ENCODE data around the gene AHI1. TPM values are rescaled to one million over a fixed set of nuclear protein-coding genes. Genes with fewer than 3 reads are reported as not detected.
"Not testable (repeated sequence)": the region's sequence is repeated elsewhere in the genome, so short reads cannot be mapped to it uniquely, and the experiment has no call there.

AHI1 gene
- polyA plus RNA-seq, 1 donor: 26.5 TPM

GRCh38 chr6:135256866-135257265 is 240.7 kb downstream of the AHI1 start:
- Histone ChIP-seq H3K36me3 (ENCODE audit: control insufficient read depth, insufficient read depth, low read length) (no peaks in the 10 kb centered on the region), H3K4me1 (ENCODE audit: control insufficient read depth, insufficient read depth, low read length) (peaks cover 9% of the 10 kb centered on the region), H3K27me3 (ENCODE audit: control insufficient read depth, insufficient read depth, low read length) (no peaks in the 10 kb centered on the region), H3K27ac (ENCODE audit: low read length) (no peak overlapping the region), H3K4me3 (ENCODE audit: low read length) (no peak overlapping the region), H3K9me3 (ENCODE audit: control insufficient read depth, low read depth, low read length) (no peaks in the 10 kb centered on the region)
- no CpG with 5 or more reads among the region's 4 CpGs for WGBS (ENCODE audit: insufficient coverage, low lambda C conversion rate)
- DNase-seq: no peak

- no peak overlapping the region for H3K27ac ChIP-seq (ENCODE audit: low read length)
- H3K27me3 ChIP-seq (ENCODE audit: control insufficient read depth, insufficient read depth, low read length): no peaks in the 10 kb centered on the region
- no peaks in the 10 kb centered on the region for H3K36me3 ChIP-seq (ENCODE audit: control insufficient read depth, insufficient read depth, low read length)
- no CpG with 5 or more reads among the region's 1 CpG for WGBS (ENCODE audit: insufficient coverage, low lambda C conversion rate)
- H3K4me3 ChIP-seq (ENCODE audit: low read length): no peak overlapping the region
- DNase-seq: no peak
- H3K4me1 ChIP-seq (ENCODE audit: control insufficient read depth, insufficient read depth, low read length): peaks cover 20% of the 10 kb centered on the region
- no peaks in the 10 kb centered on the region for H3K9me3 ChIP-seq (ENCODE audit: control insufficient read depth, low read depth, low read length)
Measured at GRCh38 chr6:135254471-135254870, 243.1 kb downstream of the AHI1 start.

- peaks cover 20% of the 10 kb centered on the region for H3K4me1 ChIP-seq (ENCODE audit: control insufficient read depth, insufficient read depth, low read length)
- H3K4me3 ChIP-seq (ENCODE audit: low read length): no peak overlapping the region
- H3K36me3 ChIP-seq (ENCODE audit: control insufficient read depth, insufficient read depth, low read length): no peaks in the 10 kb centered on the region
- DNase-seq: peak in 1 of 2 donors; percentile 63
- H3K9me3 ChIP-seq (ENCODE audit: control insufficient read depth, low read depth, low read length): no peaks in the 10 kb centered on the region
- peak overlapping the region; percentile 24 for H3K27ac ChIP-seq (ENCODE audit: low read length)
- no CpG with 5 or more reads among the region's 13 CpGs for WGBS (ENCODE audit: insufficient coverage, low lambda C conversion rate)
- H3K27me3 ChIP-seq (ENCODE audit: control insufficient read depth, insufficient read depth, low read length): no peaks in the 10 kb centered on the region
Measured at GRCh38 chr6:135251498-135252441, 245.8 kb downstream of the AHI1 start.

GRCh38 chr6:135250751-135251497 is 246.6 kb downstream of the AHI1 start:
- peak in 1 of 2 donors; percentile 30 for DNase-seq
- H3K36me3 ChIP-seq (ENCODE audit: control insufficient read depth, insufficient read depth, low read length): no peaks in the 10 kb centered on the region

GRCh38 chr6:135250234-135250633 is 247.3 kb downstream of the AHI1 start:
- Histone ChIP-seq H3K27ac (ENCODE audit: low read length) (no peak overlapping the region), H3K4me3 (ENCODE audit: low read length) (no peak overlapping the region), H3K9me3 (ENCODE audit: control insufficient read depth, low read depth, low read length) (no peaks in the 10 kb centered on the region), H3K27me3 (ENCODE audit: control insufficient read depth, insufficient read depth, low read length) (no peaks in the 10 kb centered on the region), H3K4me1 (ENCODE audit: control insufficient read depth, insufficient read depth, low read length) (peaks cover 20% of the 10 kb centered on the region), H3K36me3 (ENCODE audit: control insufficient read depth, insufficient read depth, low read length) (no peaks in the 10 kb centered on the region)
- WGBS (ENCODE audit: insufficient coverage, low lambda C conversion rate): 67% methylated on average over 2 of the region's 9 CpGs
- no peak for DNase-seq

More at GRCh38 chr6:135250751-135251497, 246.6 kb downstream of the AHI1 start:
- no CpG with 5 or more reads among the region's 9 CpGs for WGBS (ENCODE audit: insufficient coverage, low lambda C conversion rate)
- Histone ChIP-seq H3K4me1 (ENCODE audit: control insufficient read depth, insufficient read depth, low read length) (peaks cover 20% of the 10 kb centered on the region), H3K4me3 (ENCODE audit: low read length) (no peak overlapping the region), H3K27me3 (ENCODE audit: control insufficient read depth, insufficient read depth, low read length) (no peaks in the 10 kb centered on the region), H3K9me3 (ENCODE audit: control insufficient read depth, low read depth, low read length) (no peaks in the 10 kb centered on the region), H3K27ac (ENCODE audit: low read length) (peak overlapping the region; percentile 24)

GRCh38 chr6:135246412-135247012 is 251.0 kb downstream of the AHI1 start:
- 50% methylated on average over 2 of the region's 8 CpGs for WGBS (ENCODE audit: insufficient coverage, low lambda C conversion rate)
- H3K27ac ChIP-seq (ENCODE audit: low read length); H3K9me3 ChIP-seq (ENCODE audit: control insufficient read depth, low read depth, low read length); H3K36me3 ChIP-seq (ENCODE audit: control insufficient read depth, insufficient read depth, low read length); DNase-seq; H3K4me3 ChIP-seq (ENCODE audit: low read length); H3K27me3 ChIP-seq (ENCODE audit: control insufficient read depth, insufficient read depth, low read length): not testable (repeated sequence)
- peaks cover 10% of the 10 kb centered on the region for H3K4me1 ChIP-seq (ENCODE audit: control insufficient read depth, insufficient read depth, low read length)

- no peak overlapping the region for H3K27ac ChIP-seq (ENCODE audit: low read length)
- H3K4me1 ChIP-seq (ENCODE audit: control insufficient read depth, insufficient read depth, low read length): no peaks in the 10 kb centered on the region
- no peaks in the 10 kb centered on the region for H3K9me3 ChIP-seq (ENCODE audit: control insufficient read depth, low read depth, low read length)
- no peaks in the 10 kb centered on the region for H3K36me3 ChIP-seq (ENCODE audit: control insufficient read depth, insufficient read depth, low read length)
- H3K27me3 ChIP-seq (ENCODE audit: control insufficient read depth, insufficient read depth, low read length): no peaks in the 10 kb centered on the region
- H3K4me3 ChIP-seq (ENCODE audit: low read length): no peak overlapping the region
- DNase-seq: no peak
- WGBS (ENCODE audit: insufficient coverage, low lambda C conversion rate): no CpG with 5 or more reads among the region's 6 CpGs
Measured at GRCh38 chr6:135244805-135245204, 252.7 kb downstream of the AHI1 start.

- Histone ChIP-seq H3K4me3 (ENCODE audit: low read length) (no peak overlapping the region), H3K9me3 (ENCODE audit: control insufficient read depth, low read depth, low read length) (no peaks in the 10 kb centered on the region), H3K27ac (ENCODE audit: low read length) (no peak overlapping the region), H3K4me1 (ENCODE audit: control insufficient read depth, insufficient read depth, low read length) (no peaks in the 10 kb centered on the region), H3K27me3 (ENCODE audit: control insufficient read depth, insufficient read depth, low read length) (no peaks in the 10 kb centered on the region), H3K36me3 (ENCODE audit: control insufficient read depth, insufficient read depth, low read length) (no peaks in the 10 kb centered on the region)
- DNase-seq: no peak
- no CpG with 5 or more reads among the region's 7 CpGs for WGBS (ENCODE audit: insufficient coverage, low lambda C conversion rate)
Measured at GRCh38 chr6:135243871-135244796, 253.4 kb downstream of the AHI1 start.

GRCh38 chr6:135240711-135241110 is 256.8 kb downstream of the AHI1 start:
- H3K27ac ChIP-seq (ENCODE audit: low read length): no peak overlapping the region
- H3K4me3 ChIP-seq (ENCODE audit: low read length): no peak overlapping the region
- DNase-seq: no peak
- 73% methylated on average over 2 of the region's 5 CpGs for WGBS (ENCODE audit: insufficient coverage, low lambda C conversion rate)
- no peaks in the 10 kb centered on the region for H3K36me3 ChIP-seq (ENCODE audit: control insufficient read depth, insufficient read depth, low read length)
- no peaks in the 10 kb centered on the region for H3K4me1 ChIP-seq (ENCODE audit: control insufficient read depth, insufficient read depth, low read length)
- no peaks in the 10 kb centered on the region for H3K27me3 ChIP-seq (ENCODE audit: control insufficient read depth, insufficient read depth, low read length)
- no peaks in the 10 kb centered on the region for H3K9me3 ChIP-seq (ENCODE audit: control insufficient read depth, low read depth, low read length)
